SKM-1 treated with dmso at 0.1 percent for 144 hours (cell line): ENCODE data around the gene PRELP.
"Not testable (repeated sequence)": the region's sequence is repeated elsewhere in the genome, so short reads cannot be mapped to it uniquely, and the experiment has no call there.

Experiments used
- DNase-seq: peaks from one replicate; lab custom pipeline; 2025; ENCODE audit not compliant: unreplicated experiment; lab: John Stamatoyannopoulos, UW

PRELP gene

DNA sequence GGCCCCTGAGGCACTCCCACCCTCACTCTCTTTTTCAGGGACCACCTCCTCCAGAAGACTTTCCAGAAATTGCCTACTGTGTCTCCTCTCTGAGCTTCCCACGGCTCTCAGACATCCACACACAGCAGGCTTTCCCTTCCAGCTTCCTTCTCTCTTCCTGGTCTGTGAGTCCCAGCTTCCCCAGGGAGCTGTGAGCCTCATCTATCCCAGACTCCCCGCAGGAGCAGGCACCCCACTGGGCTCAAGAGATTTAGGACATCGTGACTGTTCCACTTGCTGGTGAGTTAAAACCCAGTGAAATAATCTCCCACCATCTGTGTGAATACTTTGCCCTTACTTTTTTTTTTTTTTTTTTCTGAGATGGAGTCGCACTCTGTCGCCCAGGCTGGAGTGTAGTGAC lies 22.0 kb upstream of the PRELP start:
- DNase-seq: no peak

- no peak for DNase-seq
Measured at GRCh38 chr1:203454986-203455471, 20.6 kb upstream of the PRELP start.

- no peak for DNase-seq
Measured at GRCh38 chr1:203455706-203456105, 19.9 kb upstream of the PRELP start.

GRCh38 chr1:203456577-203456976 lies 19.0 kb upstream of the PRELP start:
- DNase-seq: no peak

DNA sequence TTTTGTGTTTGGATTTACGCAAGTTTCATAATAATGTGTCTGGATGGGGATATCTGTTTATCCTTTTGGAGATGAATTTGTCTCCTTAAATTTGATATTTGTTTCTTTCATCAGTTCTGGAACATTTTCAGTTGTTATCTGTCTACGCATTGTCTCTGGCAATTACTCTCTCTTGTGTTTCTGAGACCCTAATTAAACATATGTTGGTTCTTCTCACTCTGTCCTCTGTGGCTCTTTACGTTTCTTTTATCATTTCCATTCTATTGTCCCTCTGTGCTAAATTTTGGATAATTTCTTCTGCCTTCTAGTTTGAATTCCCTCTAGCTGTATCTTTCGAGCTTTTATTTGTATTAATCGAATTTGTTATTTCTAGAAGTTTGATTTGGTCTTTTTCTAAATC lies 17.5 kb upstream of the PRELP start:
- no peak for DNase-seq

DNA sequence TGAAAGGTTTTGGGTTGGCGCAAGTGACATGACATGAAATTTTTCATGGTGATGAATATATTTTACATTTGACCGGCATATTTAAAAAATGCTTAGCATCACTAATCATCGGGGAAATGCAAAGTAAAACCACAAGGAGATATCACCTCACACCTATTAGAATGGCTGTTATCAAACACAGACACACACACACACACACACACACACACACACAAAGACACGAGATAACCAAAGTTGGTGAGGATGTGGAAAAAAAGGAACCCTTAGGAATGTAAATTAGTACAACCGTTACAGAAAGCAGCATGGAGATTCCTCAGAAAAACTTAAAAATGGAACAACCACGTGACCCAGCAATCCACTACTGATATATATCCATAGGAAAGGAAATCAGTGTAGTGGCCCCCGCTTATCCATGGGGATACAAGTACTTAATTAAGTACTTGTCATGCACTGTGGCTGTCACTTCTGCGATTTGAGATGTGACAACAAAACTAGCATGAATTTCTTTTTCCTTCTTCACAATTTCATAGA lies 15.9 kb upstream of the PRELP start:
- DNase-seq: no peak

DNA sequence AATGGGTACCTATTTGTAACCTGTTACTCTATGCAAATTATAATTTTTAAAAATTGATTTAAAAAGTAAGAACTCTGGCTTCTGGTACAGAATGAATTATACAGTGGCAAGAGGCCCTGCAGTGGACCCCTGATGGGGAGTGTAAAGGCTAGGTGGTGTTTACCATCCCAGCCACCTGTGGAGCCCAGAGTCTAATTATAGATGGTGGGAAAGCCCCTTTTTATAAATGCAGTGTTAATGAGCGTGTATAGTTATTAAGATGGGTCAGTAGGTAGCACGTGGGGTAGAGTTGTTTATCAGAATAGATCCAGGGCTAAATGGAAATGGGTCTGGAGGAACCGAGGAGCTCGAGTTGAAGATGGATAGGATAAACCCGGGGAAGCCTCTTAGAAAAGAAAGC lies 13.9 kb upstream of the PRELP start:
- DNase-seq: no peak

GRCh38 chr1:203462143-203462542 lies 13.5 kb upstream of the PRELP start:
- no peak for DNase-seq

- no peak for DNase-seq
Measured at GRCh38 chr1:203462878-203463277, 12.7 kb upstream of the PRELP start.

DNA sequence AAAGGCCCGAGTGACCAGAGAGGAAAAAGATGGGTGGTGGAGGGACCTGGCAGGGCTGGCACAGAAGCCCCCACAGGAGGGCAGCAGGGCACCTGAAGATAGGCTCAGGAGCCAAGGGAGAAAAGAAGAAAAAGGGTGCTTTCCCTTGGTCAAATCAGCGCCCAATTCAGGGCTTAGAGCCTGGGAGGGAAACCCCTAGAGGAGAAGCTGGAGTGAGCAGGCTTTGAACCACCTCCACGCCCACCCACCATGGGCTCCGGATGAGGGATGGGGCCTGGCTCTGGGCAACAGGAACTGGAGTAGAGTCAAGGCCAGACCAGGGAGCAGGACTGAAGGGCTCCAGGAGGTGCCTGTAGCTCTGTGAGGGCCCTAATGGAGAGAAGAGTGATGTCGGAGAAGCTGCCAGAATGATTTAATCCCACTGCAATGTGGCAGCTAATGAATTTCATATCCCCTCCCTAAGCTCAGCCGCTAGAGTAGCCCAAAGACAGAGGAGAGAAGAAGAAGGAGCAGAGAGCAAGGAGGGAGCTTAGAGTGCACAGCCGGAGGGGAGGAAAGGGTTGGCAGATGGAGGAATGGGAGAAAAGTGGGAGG lies 12.0 kb upstream of the PRELP start:
- DNase-seq: no peak

- DNase-seq: no peak
Measured at GRCh38 chr1:203464226-203464625, 11.4 kb upstream of the PRELP start.

DNA sequence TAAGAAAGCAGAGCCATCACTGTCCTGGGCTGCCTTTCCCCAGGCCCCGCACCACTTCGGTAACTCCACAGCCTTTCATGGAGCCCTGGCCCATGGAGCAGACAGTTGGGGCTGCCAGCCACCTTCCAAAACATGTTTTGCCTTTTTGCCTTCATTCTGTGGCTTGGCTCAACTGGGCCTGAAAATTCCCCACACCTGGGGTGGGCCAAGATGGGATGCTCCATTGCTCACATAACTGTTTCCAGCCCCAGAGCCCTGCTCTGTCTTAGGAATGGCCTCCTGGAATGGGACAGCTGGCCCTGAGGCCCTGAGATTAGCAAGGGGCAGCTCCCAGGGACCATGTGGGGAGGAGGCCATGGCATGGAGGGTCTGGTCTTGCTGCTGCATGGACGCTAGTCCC lies 10.9 kb upstream of the PRELP start:
- no peak for DNase-seq

- DNase-seq: no peak
Measured at GRCh38 chr1:203465146-203465798, 10.3 kb upstream of the PRELP start.

GRCh38 chr1:203465948-203466347 lies 9.7 kb upstream of the PRELP start:
- no peak for DNase-seq

GRCh38 chr1:203466906-203467549 lies 8.6 kb upstream of the PRELP start:
- not testable (repeated sequence) for DNase-seq

- DNase-seq: no peak
Measured at GRCh38 chr1:203467550-203467921, 8.1 kb upstream of the PRELP start.

- no peak for DNase-seq
Measured at GRCh38 chr1:203468326-203468725, 7.3 kb upstream of the PRELP start.

- no peak for DNase-seq
Measured at GRCh38 chr1:203470240-203470639, 5.4 kb upstream of the PRELP start.

DNA sequence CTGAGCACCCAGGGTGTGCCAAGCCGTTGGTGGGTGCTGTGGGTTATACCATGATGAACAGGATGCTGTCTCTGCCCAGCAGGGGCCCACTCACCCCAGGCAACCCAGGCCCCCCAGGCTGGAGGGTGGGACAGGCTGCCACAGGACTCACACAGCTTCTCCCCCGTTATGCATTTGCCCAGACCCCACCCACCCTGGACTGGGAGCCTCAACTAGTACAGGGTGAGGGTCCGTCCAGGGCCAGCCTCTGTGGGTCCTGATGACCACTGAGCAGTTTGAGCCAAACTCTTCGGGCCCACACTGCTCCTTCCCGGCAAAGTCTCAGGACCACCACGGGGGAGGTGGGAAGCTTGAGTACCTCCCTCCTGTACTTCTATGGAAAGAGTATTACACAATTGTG lies 3.8 kb upstream of the PRELP start:
- DNase-seq: no peak

DNA sequence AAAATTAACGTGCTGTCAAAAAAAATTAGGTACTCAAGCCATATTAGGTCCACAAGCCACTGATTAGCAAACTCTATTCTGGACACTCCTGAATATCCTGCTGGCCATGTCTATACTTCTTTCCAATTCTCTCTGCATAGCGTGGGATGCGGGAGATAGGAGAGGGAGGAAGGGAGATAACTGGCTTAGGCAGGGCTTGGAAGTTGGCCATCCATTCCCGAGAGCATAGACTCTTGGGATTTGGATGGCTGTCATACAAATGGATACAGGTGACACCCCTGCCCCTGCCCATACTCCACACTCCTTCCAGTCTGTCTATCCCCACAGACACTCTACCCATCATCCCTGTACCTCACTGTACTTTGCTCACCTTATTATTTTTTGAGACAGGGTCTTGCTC lies 2.3 kb upstream of the PRELP start:
- DNase-seq: no peak

DNA sequence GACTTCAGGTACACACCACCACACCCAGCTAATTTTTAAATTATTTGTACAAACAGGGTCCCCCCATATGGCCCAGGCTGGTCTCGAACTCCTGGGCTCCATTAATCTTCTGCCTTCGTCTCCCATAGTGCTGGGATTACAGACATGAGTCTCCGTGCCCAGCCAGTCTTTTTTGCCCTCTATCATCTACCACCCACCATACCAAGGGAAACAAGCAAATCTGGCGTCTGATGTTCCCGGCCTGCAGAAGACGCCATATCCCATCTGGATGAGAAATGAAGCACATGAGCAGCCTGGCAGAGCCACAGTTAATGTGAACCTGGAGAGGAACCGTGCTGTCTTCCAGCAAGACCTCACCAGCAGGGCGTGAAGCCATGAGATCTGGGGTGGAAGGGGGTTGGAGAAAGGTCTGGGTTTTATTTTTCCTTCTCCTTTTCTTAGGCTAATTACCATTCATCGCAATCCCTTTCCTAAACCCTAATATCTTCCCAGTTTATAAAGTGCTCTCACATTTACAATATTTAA lies 1.8 kb upstream of the PRELP start:
- no peak for DNase-seq

GRCh38 chr1:203476216-203476814 lies 709 bp downstream of the PRELP start:
- no peak for DNase-seq
